Tibial nerve (tissue), 4 donors: ENCODE results near the gene DNAJC22. TPM values are rescaled to one million over a fixed set of nuclear protein-coding genes. Genes with fewer than 3 reads are reported as not detected.

Experiments used
- DNase-seq, 2 donors: peaks; one replicate each; pipeline ENCODE4 v3.0.0-alpha.2; 2019; ENCODE audit warnings: low spot score in 2 of 2
- H3K27ac ChIP-seq, 4 donors: fragments of 200-600 bp; sonication (generic) in 3 of 4; one replicate each; pipeline ENCODE4 v1.5.1; 2017 to 2019; ENCODE audit warnings: mild to moderate bottlenecking in 1 of 4
- H3K27me3 ChIP-seq, 2 donors: fragments of 200-600 bp; sonication (generic) in 1 of 2; one replicate each; pipeline versions ENCODE4 v1.5.1 to v1.6.0; 2017 to 2019
- H3K36me3 ChIP-seq, 3 donors: fragments of 200-600 bp; sonication (generic); one replicate each; pipeline ENCODE4 v1.5.1; 2018 to 2019
- H3K4me1 ChIP-seq, 4 donors: fragments of 200-600 bp; sonication (generic) in 3 of 4; one replicate each; pipeline ENCODE4 v1.5.1; 2017 to 2019
- H3K4me3 ChIP-seq, 4 donors: fragments of 200-600 bp; sonication (generic) in 3 of 4; one replicate each; pipeline ENCODE4 v1.5.1; 2017 to 2019; ENCODE audit warnings: mild to moderate bottlenecking in 1 of 4, moderate library complexity in 1 of 4
- H3K9me3 ChIP-seq, 4 donors: fragments of 200-600 bp; sonication (generic) in 3 of 4; one replicate each; pipeline ENCODE4 v1.5.1; 2017 to 2019
- EP300 ChIP-seq, 2 donors: sonication (generic); formaldehyde crosslinking; IDR thresholded peaks; one replicate each; pipeline ENCODE4 v1.6.1; 2017; ENCODE audit warnings: antibody characterized with exemption in 2 of 2, mild to moderate bottlenecking in 1 of 2
- POLR2A ChIP-seq, 2 donors: fragments of 450-650 bp; IDR thresholded peaks; one replicate each; pipeline ENCODE4 v1.6.1; 2017; ENCODE audit warnings: antibody characterized with exemption in 2 of 2, mild to moderate bottlenecking in 2 of 2, moderate library complexity in 2 of 2
- WGBS, 2 donors: methylation state at CpG; one replicate each; pipeline ENCODE4 v1.1.5; 2018; 5-methylcytosine and 5-hydroxymethylcytosine counted together
- total RNA-seq, 4 donors: library from RNA; depleted of rRNA; stranded (reverse); fragments of >200 nt; gene quantifications; one replicate each; pipeline ENCODE4 v1.1.0, GENCODE V29; 2016
- TF ChIP-seq, protein P1 (sequence below), 5 experiments: fragments of 200-600 bp in 3 of 5; fragments of 450-650 bp in 2 of 5; sonication (generic) in 3 of 5; IDR thresholded peaks; one replicate each; pipeline ENCODE4 v1.5.1; 2016 to 2019; ENCODE audit warnings: antibody characterized with exemption in 5 of 5, mild to moderate bottlenecking in 3 of 5, moderate library complexity in 2 of 5

Gene DNAJC22
- total RNA-seq, 4 donors from 2014 or later: not detected

DNA sequence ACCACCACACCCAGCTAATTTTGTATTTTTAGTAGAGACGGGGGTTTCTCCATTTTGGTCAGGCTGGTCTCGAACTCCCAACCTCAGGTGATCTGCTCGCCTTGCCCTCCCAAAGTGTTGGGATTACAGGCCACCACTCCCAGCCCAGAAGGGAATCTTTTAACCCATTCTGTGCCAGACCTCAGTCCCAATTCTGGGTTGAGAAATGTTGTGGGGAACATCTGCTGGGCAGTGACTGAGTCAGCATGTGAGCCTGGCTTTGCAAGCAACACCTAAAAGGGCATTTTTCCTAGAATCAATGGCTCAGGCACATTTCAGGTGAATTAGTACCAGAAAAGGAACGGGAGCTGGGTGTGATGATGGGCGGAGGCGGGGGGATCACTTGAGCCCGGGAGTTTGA, 13.0 kb downstream of the DNAJC22 start:
- Histone ChIP-seq H3K36me3 (no peaks in the 10 kb centered on the region), H3K27me3 (peaks cover 0 to 5% of the 10 kb centered on the region in 2 donors), H3K27ac (no peak overlapping the region), H3K9me3 (no peaks in the 10 kb centered on the region), H3K4me1 (peaks cover 0 to 8% (median 2%) of the 10 kb centered on the region in 4 donors), H3K4me3 (no peak overlapping the region)
- 80% methylated on average over 7 of the region's 7 CpGs for whole genome bisulfite sequencing, 2 donors
- no peak for DNase-seq
- TF ChIP-seq EP300 (IDR thresholded peaks at IDR 0.05) (no peak), POLR2A (IDR thresholded peaks at IDR 0.05) (no peak)
- TF ChIP-seq, protein P1, sequence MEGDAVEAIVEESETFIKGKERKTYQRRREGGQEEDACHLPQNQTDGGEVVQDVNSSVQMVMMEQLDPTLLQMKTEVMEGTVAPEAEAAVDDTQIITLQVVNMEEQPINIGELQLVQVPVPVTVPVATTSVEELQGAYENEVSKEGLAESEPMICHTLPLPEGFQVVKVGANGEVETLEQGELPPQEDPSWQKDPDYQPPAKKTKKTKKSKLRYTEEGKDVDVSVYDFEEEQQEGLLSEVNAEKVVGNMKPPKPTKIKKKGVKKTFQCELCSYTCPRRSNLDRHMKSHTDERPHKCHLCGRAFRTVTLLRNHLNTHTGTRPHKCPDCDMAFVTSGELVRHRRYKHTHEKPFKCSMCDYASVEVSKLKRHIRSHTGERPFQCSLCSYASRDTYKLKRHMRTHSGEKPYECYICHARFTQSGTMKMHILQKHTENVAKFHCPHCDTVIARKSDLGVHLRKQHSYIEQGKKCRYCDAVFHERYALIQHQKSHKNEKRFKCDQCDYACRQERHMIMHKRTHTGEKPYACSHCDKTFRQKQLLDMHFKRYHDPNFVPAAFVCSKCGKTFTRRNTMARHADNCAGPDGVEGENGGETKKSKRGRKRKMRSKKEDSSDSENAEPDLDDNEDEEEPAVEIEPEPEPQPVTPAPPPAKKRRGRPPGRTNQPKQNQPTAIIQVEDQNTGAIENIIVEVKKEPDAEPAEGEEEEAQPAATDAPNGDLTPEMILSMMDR (IDR thresholded peaks at IDR 0.05): no peak

DNA sequence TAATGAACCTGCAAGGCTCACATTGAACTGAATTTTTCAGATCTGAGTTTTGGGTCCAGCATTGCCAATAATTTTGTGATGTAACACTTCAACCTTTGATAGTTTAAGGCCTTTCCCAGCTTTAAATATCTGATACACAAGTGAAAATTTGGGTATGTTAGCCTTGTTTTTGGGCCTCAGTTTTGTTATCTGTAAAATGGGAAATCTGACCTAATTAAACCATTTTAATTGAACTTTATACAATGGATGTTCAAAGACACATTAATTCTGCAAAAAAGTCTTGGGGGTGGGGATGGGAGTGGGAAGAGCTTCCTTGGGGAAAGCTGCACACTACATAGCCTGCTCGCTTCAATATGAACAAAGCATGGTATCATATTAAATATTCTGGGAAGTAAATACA, 15.4 kb downstream of the DNAJC22 start:
- Histone ChIP-seq H3K36me3 (no peaks in the 10 kb centered on the region), H3K4me1 (peaks cover 0 to 17% (median 7%) of the 10 kb centered on the region in 4 donors), H3K4me3 (no peak overlapping the region), H3K27me3 (no peaks in the 10 kb centered on the region), H3K27ac (no peak overlapping the region), H3K9me3 (no peaks in the 10 kb centered on the region)
- 97 to 98% methylated on average over 1 of the region's 1 CpG for WGBS, 2 donors
- TF ChIP-seq, protein P1 (IDR thresholded peaks at IDR 0.05): no peak
- TF ChIP-seq POLR2A (IDR thresholded peaks at IDR 0.05) (no peak), EP300 (IDR thresholded peaks at IDR 0.05) (no peak)
- DNase-seq: no peak

DNA sequence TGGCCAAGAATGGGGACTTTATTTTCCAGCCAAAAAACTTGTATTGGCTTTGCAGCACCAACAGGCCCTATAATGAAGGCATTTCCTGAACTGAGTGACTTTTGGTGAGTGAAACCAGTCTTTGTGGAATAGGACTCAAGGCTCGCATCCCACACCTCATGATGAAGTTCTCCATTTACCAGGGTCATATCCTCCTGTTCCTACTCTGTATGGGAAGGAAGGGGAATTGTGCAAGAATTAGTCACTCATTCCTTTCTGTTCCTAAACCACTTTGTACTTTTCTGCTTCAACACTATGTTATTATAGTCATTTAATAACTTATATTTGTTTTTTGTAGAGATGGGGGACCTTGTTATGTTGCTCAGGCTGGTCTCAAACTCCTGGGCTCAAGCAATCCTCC, 18.3 kb downstream of the DNAJC22 start:
- DNase-seq: peak in 1 of 2 donors; percentile 7
- Histone ChIP-seq H3K4me3 (no peak overlapping the region), H3K9me3 (no peaks in the 10 kb centered on the region), H3K27me3 (no peaks in the 10 kb centered on the region), H3K27ac (peak overlapping the region in 1 of 4 donors; percentile 11), H3K36me3 (no peaks in the 10 kb centered on the region), H3K4me1 (peaks cover 0 to 31% (median 11%) of the 10 kb centered on the region in 4 donors)
- no peak for TF ChIP-seq POLR2A (IDR thresholded peaks at IDR 0.05)
- TF ChIP-seq, protein P1 (IDR thresholded peaks at IDR 0.05): no peak
- TF ChIP-seq EP300 (IDR thresholded peaks at IDR 0.05): peak in 1 of 2 donors; percentile 50
- 81 to 93% methylated on average over 1 of the region's 1 CpG for WGBS, 2 donors

DNA sequence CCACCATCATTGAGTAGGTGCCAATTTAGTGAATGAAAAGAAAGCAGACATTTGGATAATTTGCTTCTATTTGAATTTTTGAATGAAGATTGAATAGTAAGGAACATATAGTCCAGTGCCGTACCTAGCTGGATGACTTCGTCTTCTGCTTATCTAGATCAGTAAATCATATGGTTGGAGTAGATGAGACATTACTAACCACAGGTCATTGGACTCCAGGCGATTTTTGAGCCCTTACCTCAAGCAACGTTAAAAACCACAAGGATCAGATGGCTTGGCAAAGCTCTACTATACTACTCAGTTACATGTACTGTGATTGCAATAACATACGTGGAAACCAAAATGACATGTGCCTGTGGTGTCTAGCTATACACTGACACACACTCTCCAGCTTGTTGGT, 18.9 kb downstream of the DNAJC22 start:
- Histone ChIP-seq H3K27me3 (no peaks in the 10 kb centered on the region), H3K27ac (no peak overlapping the region), H3K4me3 (no peak overlapping the region), H3K4me1 (peaks cover 0 to 34% (median 12%) of the 10 kb centered on the region in 4 donors), H3K36me3 (no peaks in the 10 kb centered on the region), H3K9me3 (no peaks in the 10 kb centered on the region)
- WGBS, 2 donors: 81% methylated on average over 5 of the region's 5 CpGs
- no peak for DNase-seq
- TF ChIP-seq, protein P1 (IDR thresholded peaks at IDR 0.05): no peak

DNA sequence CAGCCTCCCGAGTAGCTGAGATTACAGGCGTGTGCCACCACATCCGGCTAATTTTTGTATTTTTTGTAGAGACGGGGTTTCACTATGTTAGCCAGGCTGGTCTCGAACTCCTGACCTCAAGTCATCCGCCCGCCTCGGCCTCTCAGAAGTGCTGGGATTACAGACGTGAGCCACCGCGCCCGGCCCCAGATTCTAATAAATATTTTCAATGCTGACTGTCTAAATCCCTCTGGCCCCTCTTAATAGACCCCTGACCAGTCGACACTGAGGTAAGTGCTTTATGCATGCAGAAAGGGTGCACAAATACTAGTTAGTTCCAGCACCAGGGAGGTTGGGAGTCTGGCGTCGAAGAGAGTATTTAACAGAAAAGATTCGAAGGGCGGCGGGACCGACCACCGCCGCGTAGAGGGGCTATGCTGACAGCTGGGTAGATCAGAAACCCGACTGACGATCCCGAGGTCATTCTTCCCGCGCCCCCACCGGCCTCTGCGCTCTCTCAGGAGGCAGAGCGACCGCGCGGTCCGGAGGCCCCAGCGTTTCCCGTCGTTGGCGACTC, 19.5 kb downstream of the DNAJC22 start:
- 10 to 13% methylated on average over 37 to 38 of the region's 38 CpGs for WGBS, 2 donors
- no peaks in the 10 kb centered on the region for H3K9me3 ChIP-seq
- H3K27ac ChIP-seq: peak overlapping the region; percentile 63 to 98 (median 94)
- peaks cover 0 to 34% (median 12%) of the 10 kb centered on the region in 4 donors for H3K4me1 ChIP-seq
- no peaks in the 10 kb centered on the region for H3K36me3 ChIP-seq
- H3K4me3 ChIP-seq: peak overlapping the region; percentile 49 to 98 (median 77)
- DNase-seq: peak in 1 of 2 donors; percentile 6
- TF ChIP-seq POLR2A (IDR thresholded peaks at IDR 0.05): no peak
- TF ChIP-seq, protein P1 (IDR thresholded peaks at IDR 0.05): no peak
- H3K27me3 ChIP-seq: no peaks in the 10 kb centered on the region
